B cell (primary cell): ENCODE results near the gene TRIO. TPM values are rescaled to one million over a fixed set of nuclear protein-coding genes. Genes with fewer than 3 reads are reported as not detected.

ENCODE experiments used
- ATAC-seq: fragments of 200-7000 bp; cut with Tn5 transposase; one replicate; pipeline ENCODE4 v1.10.0; 2021; ENCODE audit warnings: low read depth, mild to moderate bottlenecking, moderate number of reproducible peaks, moderate library complexity
- CTCF ChIA-PET: fragments of 350-600 bp; sonication (Branson Sonifier 250); formaldehyde crosslinking; loops from one replicate; lab custom pipeline; 2021; ENCODE audit warnings: antibody characterized with exemption, inconsistent platforms; lab: Charles Lee
- POLR2A ChIA-PET: fragments of 350-600 bp; sonication (Branson Sonifier 250); formaldehyde crosslinking; loops from one replicate; lab custom pipeline; 2021; ENCODE audit warnings: antibody characterized with exemption; lab: Charles Lee
- DNase-seq: peaks from one replicate; pipeline ENCODE4 v3.0.0; 2013
- H2AFZ ChIP-seq: 2 replicates; pipeline ENCODE4 v1.6.1; 2012; ENCODE audit warnings: mild to moderate bottlenecking, low read depth, low read length; ENCODE audit not compliant: insufficient read depth, poor library complexity, severe bottlenecking
- H3K27ac ChIP-seq, 2 donors: 1 replicate in 1 of 2; 2 replicates in 1 of 2; pipeline ENCODE4 v1.5.1; 2012 to 2013; ENCODE audit warnings: low read length in 2 of 2, mild to moderate bottlenecking in 2 of 2, moderate library complexity in 1 of 2
- H3K27me3 ChIP-seq, 4 experiments: fragments of 200-600 bp in 1 of 4; sonication (generic) in 1 of 4; replicated peaks in 1 of 4; 1 replicate in 2 of 4; 2 replicates in 2 of 4; pipeline versions ENCODE4 v1.6.1 to v1.7.0; 2013 to 2016; ENCODE audit warnings: low read length in 3 of 4, mild to moderate bottlenecking in 2 of 4, mixed read lengths in 1 of 4, moderate library complexity in 1 of 4; ENCODE audit not compliant: insufficient read depth in 4 of 4, control insufficient read depth in 3 of 4; ENCODE audit errors: control extremely low read depth in 1 of 4
- H3K36me3 ChIP-seq, 2 experiments: replicated peaks in 1 of 2; 1 replicate in 1 of 2; 2 replicates in 1 of 2; pipeline versions ENCODE4 v1.6.1 to v1.7.1; 2013; ENCODE audit warnings: low read length in 1 of 2; ENCODE audit not compliant: insufficient read depth in 2 of 2, control insufficient read depth in 1 of 2; ENCODE audit errors: control extremely low read depth in 1 of 2, extremely low read depth in 1 of 2
- H3K4me1 ChIP-seq, 2 donors: fragments of 200-600 bp in 1 of 2; sonication (generic) in 1 of 2; 1 replicate in 1 of 2; 2 replicates in 1 of 2; pipeline versions ENCODE4 v1.5.1 to v1.6.1; 2013 to 2017; ENCODE audit warnings: low read length in 2 of 2; ENCODE audit not compliant: control insufficient read depth in 2 of 2, insufficient read depth in 2 of 2
- H3K4me2 ChIP-seq: replicated peaks from 2 replicates; pipeline ENCODE3; 2012; ENCODE audit warnings: mild to moderate bottlenecking, low read depth, low read length; ENCODE audit not compliant: poor library complexity, severe bottlenecking
- H3K4me3 ChIP-seq, 5 experiments: fragments of 200-600 bp in 1 of 5; sonication (generic) in 1 of 5; 1 replicate in 3 of 5; 2 replicates in 2 of 5; pipeline versions ENCODE4 v1.5.1 to v1.7.0; 2011 to 2016; ENCODE audit warnings: low read length in 4 of 5, mild to moderate bottlenecking in 4 of 5, low read depth in 2 of 5, control low read depth in 1 of 5, moderate library complexity in 1 of 5; ENCODE audit not compliant: insufficient read depth in 1 of 5; ENCODE audit errors: control extremely low read depth in 1 of 5, extremely low read depth in 1 of 5
- H3K79me2 ChIP-seq: fragments of 200-600 bp; sonication (generic); one replicate; pipeline ENCODE4 v1.6.0; 2016; ENCODE audit warnings: low read length; ENCODE audit not compliant: control insufficient read depth, insufficient read depth
- H3K9ac ChIP-seq: fragments of 200-600 bp; sonication (generic); 2 replicates; pipeline ENCODE4 v1.6.1; 2017; ENCODE audit warnings: mild to moderate bottlenecking, low read length, moderate library complexity
- H3K9me3 ChIP-seq, 3 donors: one replicate each; pipeline versions ENCODE4 v1.6.1 to v1.7.1; 2013; ENCODE audit warnings: low read length in 2 of 3; ENCODE audit not compliant: control insufficient read depth in 2 of 3, insufficient read depth in 1 of 3; ENCODE audit errors: control extremely low read depth in 1 of 3
- H4K20me1 ChIP-seq: 2 replicates; pipeline ENCODE4 v1.6.0; 2012; ENCODE audit warnings: mild to moderate bottlenecking, low read length; ENCODE audit not compliant: insufficient read depth, control insufficient read depth, poor library complexity, severe bottlenecking
- H3K27ac Mint-ChIP-seq: one replicate; pipeline ENCODE4 v1.8.0; 2021; ENCODE audit warnings: mixed read lengths
- H3K27me3 Mint-ChIP-seq: one replicate; pipeline ENCODE4 v1.8.0; 2021; ENCODE audit warnings: mixed read lengths
- H3K4me1 Mint-ChIP-seq: one replicate; pipeline ENCODE4 v1.8.0; 2021; ENCODE audit warnings: mixed read lengths
- H3K4me3 Mint-ChIP-seq: one replicate; pipeline ENCODE4 v1.8.0; 2021; ENCODE audit warnings: mixed read lengths
- H3K9me3 Mint-ChIP-seq: one replicate; pipeline ENCODE4 v1.8.0; 2022; ENCODE audit warnings: mixed read lengths; ENCODE audit not compliant: insufficient read depth
- EZH2 ChIP-seq: IDR thresholded peaks from 2 replicates; pipeline ENCODE4 v1.6.1; 2012; ENCODE audit warnings: borderline replicate concordance, low read depth, mild to moderate bottlenecking, moderate library complexity, low read length; ENCODE audit not compliant: insufficient read depth, poor library complexity, severe bottlenecking
- WGBS: methylation state at CpG from one replicate; pipeline ENCODE4 v1.1.5; 2013; ENCODE audit warnings: missing lambda C conversion rate; ENCODE audit not compliant: insufficient coverage; 5-methylcytosine and 5-hydroxymethylcytosine counted together
- intact Hi-C: fragments of 100-400 bp; cut with micrococcal nuclease; formaldehyde crosslinking; loops from one replicate; pipeline ENCODE4 v1.10.0; 2022
- polyA plus RNA-seq: library from polyadenylated mRNA; depleted of rRNA; stranded (reverse); fragments of >200 nt; gene quantifications from 2 replicates; pipeline ENCODE4 v1.2.3, GENCODE V29; 2012
- total RNA-seq, 2 donors: library from RNA; stranded (reverse); fragments of 120-200 nt in 1 of 2; gene quantifications; 1 replicate in 1 of 2; 2 replicates in 1 of 2; pipeline versions ENCODE4 v1.2.3 to v1.2.4, GENCODE V29; 2013 to 2022
- TF ChIP-seq, protein P1 (sequence below): fragments of 200-600 bp; IDR thresholded peaks from one replicate; pipeline ENCODE4 v1.8.0; 2022; ENCODE audit warnings: antibody characterized with exemption, mild to moderate bottlenecking

The TRIO gene
- total and polyA plus RNA-seq, 2 donors (not counting 1 experiment from before 2014, with no cell fraction given) = 90.5 to 479 TPM

DNA sequence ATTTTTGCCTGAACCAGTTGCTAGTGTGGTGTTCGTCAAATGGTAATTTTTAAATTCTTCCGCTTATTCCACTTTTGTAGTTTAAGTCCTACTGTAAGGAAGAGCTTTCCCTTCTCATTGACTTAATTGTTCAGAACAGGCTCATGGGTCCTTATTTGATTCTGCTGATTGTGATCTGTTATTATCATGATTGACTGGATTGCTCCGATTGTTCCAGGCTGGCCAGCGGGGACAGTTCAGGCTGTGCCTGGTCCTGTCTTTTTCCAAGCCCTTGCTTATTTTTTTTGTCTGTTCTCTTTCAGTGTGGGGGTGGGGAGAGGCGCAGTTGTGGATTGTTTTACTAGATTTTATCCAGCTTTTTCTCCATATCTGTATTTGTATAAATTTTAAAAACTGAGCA is 52.4 kb downstream of the TRIO start:
- Histone ChIP-seq H3K4me2 (no peak overlapping the region), H3K9me3 (no peaks in the 10 kb centered on the region), H3K36me3 (no peaks in the 10 kb centered on the region), H3K4me1 (peaks cover 0 to 9% of the 10 kb centered on the region in 2 donors), H4K20me1 (peaks cover 63% of the 10 kb centered on the region), H3K4me3 (no peak overlapping the region), H3K9ac (no peak overlapping the region), H3K27me3 (no peaks in the 10 kb centered on the region), H3K27ac (no peak overlapping the region), H3K79me2 (peaks cover 98% of the 10 kb centered on the region), H2AFZ (no peak overlapping the region)
- H3K27ac Mint-ChIP-seq = no peak overlapping the region
- no peak for ATAC-seq
- no peak for DNase-seq
- no peaks in the 10 kb centered on the region for H3K9me3 Mint-ChIP-seq
- 100% methylated on average over 2 of the region's 5 CpGs for WGBS
- intact Hi-C loops = no loop called here
- ChIA-PET CTCF (no interaction called here), POLR2A (no interaction called here)
- H3K4me3 Mint-ChIP-seq = no peak overlapping the region
- H3K27me3 Mint-ChIP-seq = no peaks in the 10 kb centered on the region
- peaks cover 70% of the 10 kb centered on the region for H3K4me1 Mint-ChIP-seq
- TF ChIP-seq EZH2 = no peak
- TF ChIP-seq, protein P1, sequence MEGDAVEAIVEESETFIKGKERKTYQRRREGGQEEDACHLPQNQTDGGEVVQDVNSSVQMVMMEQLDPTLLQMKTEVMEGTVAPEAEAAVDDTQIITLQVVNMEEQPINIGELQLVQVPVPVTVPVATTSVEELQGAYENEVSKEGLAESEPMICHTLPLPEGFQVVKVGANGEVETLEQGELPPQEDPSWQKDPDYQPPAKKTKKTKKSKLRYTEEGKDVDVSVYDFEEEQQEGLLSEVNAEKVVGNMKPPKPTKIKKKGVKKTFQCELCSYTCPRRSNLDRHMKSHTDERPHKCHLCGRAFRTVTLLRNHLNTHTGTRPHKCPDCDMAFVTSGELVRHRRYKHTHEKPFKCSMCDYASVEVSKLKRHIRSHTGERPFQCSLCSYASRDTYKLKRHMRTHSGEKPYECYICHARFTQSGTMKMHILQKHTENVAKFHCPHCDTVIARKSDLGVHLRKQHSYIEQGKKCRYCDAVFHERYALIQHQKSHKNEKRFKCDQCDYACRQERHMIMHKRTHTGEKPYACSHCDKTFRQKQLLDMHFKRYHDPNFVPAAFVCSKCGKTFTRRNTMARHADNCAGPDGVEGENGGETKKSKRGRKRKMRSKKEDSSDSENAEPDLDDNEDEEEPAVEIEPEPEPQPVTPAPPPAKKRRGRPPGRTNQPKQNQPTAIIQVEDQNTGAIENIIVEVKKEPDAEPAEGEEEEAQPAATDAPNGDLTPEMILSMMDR = no peak

DNA sequence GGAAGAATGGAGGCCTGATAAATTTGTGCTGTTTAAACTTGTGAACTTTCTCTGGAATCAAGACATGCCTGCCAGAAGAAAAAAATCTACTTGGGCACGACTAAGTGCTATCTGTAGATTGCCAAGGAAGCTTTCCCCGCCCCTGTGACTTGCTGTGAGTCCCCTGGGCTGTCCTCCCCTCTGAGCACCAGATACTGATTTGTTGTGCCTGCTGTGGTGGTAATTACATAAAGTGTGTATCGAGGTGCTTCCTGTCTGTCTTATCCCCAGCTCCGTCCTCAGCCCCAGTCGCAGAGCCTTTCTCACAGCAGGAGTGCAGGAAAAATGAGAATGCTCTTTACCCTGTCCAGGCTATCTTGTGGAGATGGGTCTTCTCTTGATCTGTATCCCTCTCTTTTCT is 53.9 kb downstream of the TRIO start:
- Histone ChIP-seq H3K9ac (no peak overlapping the region), H2AFZ (no peak overlapping the region), H3K36me3 (no peaks in the 10 kb centered on the region), H3K79me2 (peaks cover 93% of the 10 kb centered on the region), H4K20me1 (peaks cover 62% of the 10 kb centered on the region), H3K4me2 (no peak overlapping the region), H3K4me1 (peaks cover 1 to 3% of the 10 kb centered on the region in 2 donors), H3K27ac (no peak overlapping the region), H3K27me3 (no peaks in the 10 kb centered on the region), H3K9me3 (no peaks in the 10 kb centered on the region), H3K4me3 (no peak overlapping the region)
- ATAC-seq (no peak), DNase-seq (no peak)
- Mint-ChIP-seq H3K9me3 (no peaks in the 10 kb centered on the region), H3K27ac (no peak overlapping the region), H3K4me1 (peaks cover 64% of the 10 kb centered on the region), H3K27me3 (no peaks in the 10 kb centered on the region), H3K4me3 (no peak overlapping the region)
- TF ChIP-seq, protein P1 = no peak
- no peak for TF ChIP-seq EZH2
- ChIA-PET CTCF (no interaction called here), POLR2A (no interaction called here)
- WGBS = 89% methylated on average over 4 of the region's 5 CpGs
- intact Hi-C loops = no loop called here
